Measurements from ENCODE around the gene FAM124B. TPM values are rescaled to one million over a fixed set of nuclear protein-coding genes. Genes with fewer than 3 reads are reported as not detected.

The FAM124B gene
- total and polyA plus RNA-seq, 4 donors: 0.30 to 2.5 (median 0.42) TPM

- no peak overlapping the region for H3K27ac ChIP-seq (ENCODE audit: low read depth in 1 of 2, low read length in 2 of 2)
- 74% methylated on average over 3 of the region's 3 CpGs for WGBS
- no peak overlapping the region for H3K9ac ChIP-seq (ENCODE audit: low read depth in 1 of 2, low read length in 2 of 2)
- DNase-seq (ENCODE audit: low spot score): no peak
- H3K4me1 ChIP-seq (ENCODE audit: control insufficient read depth in 4 of 4, insufficient read depth in 4 of 4, low read length in 3 of 4): peaks cover 0 to 14% (median 11%) of the 10 kb centered on the region in 4 donors
- H3K27me3 ChIP-seq (ENCODE audit: control insufficient read depth in 4 of 4, insufficient read depth in 4 of 4, low read length in 3 of 4): no peaks in the 10 kb centered on the region
- no peaks in the 10 kb centered on the region for H3K36me3 ChIP-seq (ENCODE audit: control insufficient read depth in 4 of 4, insufficient read depth in 3 of 4, low read depth in 1 of 4, low read length in 3 of 4)
- no peaks in the 10 kb centered on the region for H3K9me3 ChIP-seq (ENCODE audit: control insufficient read depth in 4 of 4, low read length in 3 of 4)
- no peak for TF ChIP-seq GABPA (IDR thresholded peaks at IDR 0.05 in 1 of 2, conservative IDR thresholded peaks at IDR 0.05 in 1 of 2)
- TF ChIP-seq RXRA (IDR thresholded peaks at IDR 0.05): no peak
- no peak for TF ChIP-seq EGR1 (IDR thresholded peaks at IDR 0.05; ENCODE audit: low read depth in 2 of 2)
- no peak for TF ChIP-seq YY1 (IDR thresholded peaks at IDR 0.05)
- TF ChIP-seq SP1 (IDR thresholded peaks at IDR 0.05): no peak
- no peak for TF ChIP-seq ATF3 (IDR thresholded peaks at IDR 0.05)
- no peak for TF ChIP-seq ZBTB33 (IDR thresholded peaks at IDR 0.05)
- TF ChIP-seq FOXA1 (IDR thresholded peaks at IDR 0.05): no peak
- no peak for TF ChIP-seq JUND (IDR thresholded peaks at IDR 0.05)
- no peak for TF ChIP-seq HNF4G (IDR thresholded peaks at IDR 0.05)
- TF ChIP-seq RAD21 (IDR thresholded peaks at IDR 0.05): no peak
- no peak overlapping the region for H3K4me3 ChIP-seq (ENCODE audit: low read depth in 1 of 3, low read length in 3 of 3)
These were observed 3.5 kb upstream of the FAM124B start for GRCh38 chr2:224405412-224405811.

- Histone ChIP-seq H3K9me3 (ENCODE audit: control insufficient read depth in 4 of 4, low read length in 3 of 4) (no peaks in the 10 kb centered on the region), H3K4me1 (ENCODE audit: control insufficient read depth in 4 of 4, insufficient read depth in 4 of 4, low read length in 3 of 4) (peaks cover 0 to 14% (median 11%) of the 10 kb centered on the region in 4 donors), H3K27ac (ENCODE audit: low read depth in 1 of 2, low read length in 2 of 2) (no peak overlapping the region), H3K27me3 (ENCODE audit: control insufficient read depth in 4 of 4, insufficient read depth in 4 of 4, low read length in 3 of 4) (no peaks in the 10 kb centered on the region), H3K4me3 (ENCODE audit: low read depth in 1 of 3, low read length in 3 of 3) (no peak overlapping the region), H3K9ac (ENCODE audit: low read depth in 1 of 2, low read length in 2 of 2) (no peak overlapping the region), H3K36me3 (ENCODE audit: control insufficient read depth in 4 of 4, insufficient read depth in 3 of 4, low read depth in 1 of 4, low read length in 3 of 4) (no peaks in the 10 kb centered on the region)
- no peak for TF ChIP-seq MAX (IDR thresholded peaks at IDR 0.05)
- no peak for TF ChIP-seq ATF3 (IDR thresholded peaks at IDR 0.05)
- TF ChIP-seq GABPA (IDR thresholded peaks at IDR 0.05 in 1 of 2, conservative IDR thresholded peaks at IDR 0.05 in 1 of 2): no peak
- no peak for TF ChIP-seq TAF1 (conservative IDR thresholded peaks at IDR 0.05)
- no peak for DNase-seq (ENCODE audit: low spot score)
- 82% methylated on average over 5 of the region's 5 CpGs for WGBS
These were observed 2.9 kb upstream of the FAM124B start for GRCh38 chr2:224404796-224405195.

- no peaks in the 10 kb centered on the region for H3K9me3 ChIP-seq (ENCODE audit: control insufficient read depth in 4 of 4, low read length in 3 of 4)
- no peak overlapping the region for H3K4me3 ChIP-seq (ENCODE audit: low read depth in 1 of 3, low read length in 3 of 3)
- peaks cover 0 to 14% (median 12%) of the 10 kb centered on the region in 4 donors for H3K4me1 ChIP-seq (ENCODE audit: control insufficient read depth in 4 of 4, insufficient read depth in 4 of 4, low read length in 3 of 4)
- 95% methylated on average over 2 of the region's 2 CpGs for WGBS
- H3K36me3 ChIP-seq (ENCODE audit: control insufficient read depth in 4 of 4, insufficient read depth in 3 of 4, low read depth in 1 of 4, low read length in 3 of 4): no peaks in the 10 kb centered on the region
- TF ChIP-seq ATF3 (IDR thresholded peaks at IDR 0.05): no peak
- no peak for TF ChIP-seq JUND (IDR thresholded peaks at IDR 0.05)
- TF ChIP-seq ZBTB33 (IDR thresholded peaks at IDR 0.05): no peak
- no peak for TF ChIP-seq REST (IDR thresholded peaks at IDR 0.05)
- TF ChIP-seq TAF1 (conservative IDR thresholded peaks at IDR 0.05): no peak
- no peak for TF ChIP-seq FOXA1 (IDR thresholded peaks at IDR 0.05)
- no peak for TF ChIP-seq EGR1 (IDR thresholded peaks at IDR 0.05; ENCODE audit: low read depth in 2 of 2)
- TF ChIP-seq CTCF (IDR thresholded peaks at IDR 0.05; ENCODE audit: low read depth, low read length, missing input control): no peak
- TF ChIP-seq RAD21 (IDR thresholded peaks at IDR 0.05): no peak
- TF ChIP-seq GABPA (IDR thresholded peaks at IDR 0.05 in 1 of 2, conservative IDR thresholded peaks at IDR 0.05 in 1 of 2): no peak
- DNase-seq (ENCODE audit: low spot score): no peak
- no peak overlapping the region for H3K27ac ChIP-seq (ENCODE audit: low read depth in 1 of 2, low read length in 2 of 2)
- no peaks in the 10 kb centered on the region for H3K27me3 ChIP-seq (ENCODE audit: control insufficient read depth in 4 of 4, insufficient read depth in 4 of 4, low read length in 3 of 4)
- H3K9ac ChIP-seq (ENCODE audit: low read depth in 1 of 2, low read length in 2 of 2): no peak overlapping the region
These were observed 1.8 kb upstream of the FAM124B start for GRCh38 chr2:224403657-224404056.
